GM18909 (cell line): ENCODE measurements around the gene KLK13.

ENCODE experiments used
- ATAC-seq: cut with Tn5 transposase; IDR thresholded peaks from one replicate; pipeline ENCODE4 v1.9.1; 2021; ENCODE audit warnings: mild to moderate bottlenecking; ENCODE audit not compliant: unreplicated experiment, poor library complexity

Gene KLK13

DNA sequence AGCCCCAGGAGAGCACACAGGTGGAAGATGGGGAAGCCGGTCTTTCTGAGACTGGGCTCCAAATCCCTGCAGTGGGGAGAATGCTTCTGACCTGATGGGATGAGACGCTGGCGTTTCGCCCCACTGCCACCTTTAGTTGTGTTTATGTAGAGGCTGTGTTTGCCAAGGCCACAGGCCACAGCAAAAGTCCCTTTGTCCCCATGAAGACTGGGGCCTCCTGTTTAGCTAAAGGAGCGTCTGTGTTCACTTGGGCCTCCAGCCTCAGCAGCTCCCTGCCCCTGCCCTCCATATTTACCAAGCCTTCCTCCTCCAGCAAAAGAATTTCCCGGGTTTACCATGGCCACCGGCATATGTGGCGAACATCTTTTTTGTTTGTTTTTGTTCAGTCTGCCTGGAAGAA, 28.2 kb upstream of the KLK13 start:
- no peak for ATAC-seq

DNA sequence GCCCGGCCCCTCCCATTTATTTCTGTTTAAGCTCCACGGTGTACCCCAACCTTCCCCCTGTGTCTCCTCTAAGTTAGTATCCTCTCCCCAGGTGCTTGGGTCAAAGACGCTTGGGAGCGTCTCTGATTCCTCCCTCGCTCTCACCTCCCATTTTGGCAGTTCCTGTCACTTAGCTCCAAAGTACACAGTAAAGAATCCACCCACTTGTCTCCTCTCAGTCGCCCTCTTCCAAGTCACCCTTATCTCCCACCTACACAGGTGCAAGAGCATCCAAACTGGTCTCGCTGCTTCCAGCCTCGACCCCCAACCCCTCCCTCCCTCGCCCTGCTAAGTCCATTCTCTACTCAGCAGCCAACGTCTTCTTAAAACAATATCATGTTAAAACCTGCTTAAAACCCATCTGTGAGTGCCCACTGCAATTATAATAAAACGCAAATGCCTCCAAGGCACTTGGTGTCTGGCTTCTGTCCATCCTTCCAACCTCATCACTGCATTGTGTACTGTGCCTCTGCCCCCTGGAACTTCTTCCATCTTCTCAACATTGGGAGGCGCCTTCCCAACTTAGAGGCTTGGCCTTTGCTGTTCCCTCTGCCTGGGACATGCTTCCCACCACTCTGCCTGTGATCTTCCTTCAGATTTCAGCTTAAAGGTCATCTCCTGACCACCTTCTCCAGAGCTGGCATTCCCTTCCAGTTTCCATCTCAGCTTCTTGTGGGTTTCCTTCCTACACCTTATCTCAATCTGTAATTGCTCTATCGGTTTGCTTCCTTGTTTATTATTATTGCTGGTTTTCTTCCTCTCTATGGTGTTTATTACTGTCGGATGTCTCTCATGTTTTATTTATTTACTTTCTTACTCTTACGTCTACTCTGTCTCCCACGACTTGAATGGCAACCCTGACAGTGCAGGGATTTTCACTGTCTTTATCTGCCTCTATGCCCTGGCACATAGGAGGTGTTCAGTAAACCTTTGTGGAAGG, 27.3 kb upstream of the KLK13 start:
- ATAC-seq, result no peak

DNA sequence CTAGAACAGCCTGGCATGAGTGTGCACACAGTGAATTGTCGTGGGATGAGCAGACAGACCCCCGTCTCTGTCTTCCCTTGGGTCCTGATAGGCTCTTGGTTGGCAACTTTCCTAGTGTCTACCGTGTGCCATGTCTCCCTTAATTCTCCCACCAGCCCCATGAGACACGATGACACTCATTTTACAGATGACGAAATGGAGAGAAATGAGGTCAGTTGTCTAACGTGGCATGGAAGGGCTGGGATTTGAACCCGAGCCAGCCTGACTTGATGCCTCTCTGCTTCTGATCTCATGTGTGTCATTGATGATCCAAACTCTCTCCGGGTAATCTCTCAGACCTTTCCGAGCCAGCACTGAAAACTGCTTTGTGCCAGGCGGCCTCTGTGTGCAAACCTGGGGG, 26.2 kb upstream of the KLK13 start:
- ATAC-seq, result no peak

DNA sequence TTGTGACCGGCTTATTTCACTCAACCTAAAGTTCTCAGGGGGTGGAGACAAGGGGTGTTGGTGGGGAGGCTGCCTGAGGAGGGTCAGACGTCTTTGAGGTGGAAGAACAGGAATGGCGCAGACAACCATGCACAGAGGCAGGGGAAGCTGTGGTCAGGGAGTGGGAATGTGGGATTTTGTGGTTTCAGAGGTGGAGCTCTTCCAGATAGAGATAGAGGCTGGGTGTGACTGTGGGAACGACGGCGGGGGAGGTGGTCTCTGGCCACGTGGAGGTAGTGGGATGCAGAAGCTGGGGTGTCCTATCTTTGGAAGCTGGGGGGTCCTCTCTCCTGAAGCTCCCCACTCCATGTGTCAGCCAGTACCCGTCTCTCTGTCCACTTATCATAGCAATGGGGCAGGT, 25.6 kb upstream of the KLK13 start:
- no peak for ATAC-seq

DNA sequence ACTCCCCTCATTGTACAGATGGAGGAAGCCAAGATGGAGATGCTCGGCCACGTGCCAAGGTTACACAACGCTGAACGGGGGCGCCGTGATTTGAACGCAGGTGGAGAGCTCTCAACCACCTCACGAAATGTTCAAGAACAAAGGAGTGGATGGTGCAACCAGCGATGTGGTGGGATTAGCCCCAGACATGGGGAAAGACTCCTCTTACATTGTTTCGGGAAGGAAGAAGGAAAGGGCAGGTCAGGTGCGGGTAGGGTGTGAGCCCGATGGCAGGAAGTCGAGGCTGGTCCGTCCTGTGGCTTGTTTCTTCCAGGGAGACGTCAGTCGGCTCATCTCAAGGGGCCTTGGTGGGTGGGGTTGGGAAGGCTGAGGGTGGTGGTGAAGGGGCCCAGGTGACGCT, 24.9 kb upstream of the KLK13 start:
- no peak for ATAC-seq

DNA sequence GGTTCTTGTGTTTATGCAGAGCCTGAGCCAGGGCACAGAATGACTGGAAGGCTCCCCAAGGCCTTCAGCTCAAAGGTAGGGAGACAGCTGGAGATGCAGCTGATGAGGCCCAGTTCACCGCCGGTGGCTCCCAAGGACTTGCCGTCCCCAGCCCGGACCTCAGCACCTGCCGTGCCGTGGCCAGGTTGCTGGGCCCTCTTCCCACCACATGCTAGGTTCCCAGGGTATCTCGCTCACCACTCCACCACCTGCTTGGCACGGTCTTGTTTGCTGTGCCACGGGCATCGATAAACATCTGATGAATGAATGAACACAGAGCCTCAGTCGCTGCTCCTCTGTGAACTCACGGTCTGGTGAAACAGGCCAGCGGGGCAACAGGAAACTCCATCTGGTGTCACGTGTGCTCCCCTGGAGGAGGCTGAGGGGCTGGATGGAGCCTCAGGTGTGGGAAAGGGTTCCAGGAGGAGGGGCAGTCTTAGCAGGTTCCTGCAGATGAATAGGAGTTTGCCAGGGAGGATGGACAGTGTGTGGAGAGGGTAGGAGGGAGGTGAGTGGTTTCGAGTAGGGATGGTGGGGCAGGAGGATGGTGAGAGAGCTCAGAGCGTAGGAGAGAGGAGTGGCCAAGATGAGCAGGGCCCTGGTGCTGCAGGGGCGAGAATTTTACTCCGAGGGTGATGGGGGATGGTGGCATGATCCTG, 21.4 kb upstream of the KLK13 start:
- ATAC-seq, result no peak

DNA sequence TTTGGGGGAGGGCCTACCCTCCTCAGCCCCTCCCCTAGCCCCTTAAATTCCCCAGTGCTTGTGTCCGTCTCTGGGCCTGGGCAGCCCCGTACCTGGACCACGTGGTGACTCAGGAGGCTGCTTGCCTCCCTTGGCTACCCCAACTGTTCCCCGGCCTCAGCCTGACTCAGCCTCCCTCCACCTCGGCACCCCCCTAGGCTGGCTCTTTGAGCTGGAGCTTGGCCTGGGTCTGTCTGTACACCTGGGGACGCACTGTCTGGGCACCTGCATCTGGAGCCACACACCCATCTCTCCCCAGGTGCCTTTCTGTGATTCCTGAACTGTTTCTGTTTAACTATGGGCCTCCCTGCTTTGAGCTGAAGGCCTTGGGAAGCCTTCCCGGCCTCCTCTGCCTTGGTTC, 19.6 kb upstream of the KLK13 start:
- ATAC-seq, result no peak

DNA sequence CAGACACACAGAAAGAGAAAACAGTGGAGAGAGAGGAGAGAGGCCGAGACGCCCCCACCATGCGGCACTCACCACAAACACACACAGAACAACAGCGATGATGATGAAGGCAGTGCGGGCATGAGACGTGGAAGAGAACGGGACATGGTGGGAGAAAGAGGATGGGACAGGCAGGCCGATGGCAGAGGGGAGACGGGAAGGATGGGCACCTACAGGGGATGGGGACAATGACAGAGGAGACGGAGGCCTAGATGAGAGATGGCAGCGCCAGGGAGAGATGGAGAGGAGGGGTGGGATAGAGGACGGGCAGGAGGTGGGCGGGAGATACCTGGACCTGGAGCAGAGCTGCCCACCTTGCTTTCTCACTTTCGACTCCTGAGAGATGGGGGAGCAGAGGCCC, 18.9 kb upstream of the KLK13 start:
- ATAC-seq, result no peak

DNA sequence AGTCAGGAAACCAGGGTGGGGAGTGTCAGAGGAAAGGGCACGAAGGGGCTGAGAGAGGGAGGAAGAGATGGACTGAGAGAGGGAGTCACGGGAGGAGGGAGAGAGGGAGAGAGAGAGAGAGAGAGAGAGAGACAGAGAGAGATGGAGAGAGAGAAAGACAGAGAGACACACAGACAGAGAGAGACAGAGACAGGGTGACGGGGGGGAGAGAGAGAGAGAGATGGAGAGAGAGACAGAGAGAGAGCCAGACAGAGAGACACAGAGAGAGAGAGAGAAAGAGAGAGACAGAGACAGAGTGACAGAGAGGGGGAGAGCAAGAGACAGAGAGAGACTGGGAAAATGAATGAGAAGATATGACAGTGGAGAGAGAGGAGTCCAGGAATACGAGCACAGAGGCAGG, 18.3 kb upstream of the KLK13 start:
- no peak for ATAC-seq

DNA sequence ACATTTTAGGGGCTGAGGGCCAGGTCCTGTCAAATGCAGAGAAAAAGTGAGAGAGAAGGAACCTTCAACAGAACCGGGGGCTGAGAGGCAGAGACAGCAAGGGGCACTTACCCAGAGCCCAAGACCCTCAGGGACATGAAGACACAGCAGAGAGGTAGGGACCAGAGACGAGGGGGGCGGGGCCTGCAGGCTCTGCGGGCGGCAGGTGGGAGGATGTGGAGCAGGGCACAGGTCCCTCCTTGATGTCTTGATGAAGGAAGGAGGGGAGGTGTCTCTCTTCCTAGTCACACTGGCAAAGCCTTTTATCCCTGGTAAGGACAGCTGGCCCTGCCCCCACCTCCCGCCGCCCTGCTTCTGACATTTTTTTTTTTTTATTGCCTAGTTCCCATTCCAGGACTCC, 17.7 kb upstream of the KLK13 start, which contains the start of gene KLK14:
Gene KLK14, minus strand, starts transcription at position 277 of the 400 bp plus-strand sequence. Its CDS starts 273 bp downstream, at position 4.
- ATAC-seq, result no peak

DNA sequence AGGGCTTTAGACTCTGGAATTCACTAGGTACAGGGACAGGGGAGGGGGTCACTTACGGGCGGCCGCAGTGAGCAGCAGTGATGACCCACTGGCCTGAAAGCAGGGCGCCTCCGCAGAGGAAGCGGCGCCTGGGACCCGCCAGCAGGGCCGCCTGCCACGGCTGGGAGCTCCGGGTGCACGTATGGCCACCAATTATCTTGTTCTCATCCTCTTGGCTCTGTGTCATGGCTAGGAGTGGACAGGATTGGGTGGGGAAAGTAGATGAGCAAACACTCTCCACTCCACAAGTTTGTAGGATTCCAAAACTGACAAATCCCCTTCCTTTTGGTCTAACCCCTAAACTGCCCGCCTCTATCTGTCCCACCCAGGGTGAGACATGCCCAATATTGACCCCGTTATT, 16.6 kb upstream of the KLK13 start:
- ATAC-seq, result no peak

DNA sequence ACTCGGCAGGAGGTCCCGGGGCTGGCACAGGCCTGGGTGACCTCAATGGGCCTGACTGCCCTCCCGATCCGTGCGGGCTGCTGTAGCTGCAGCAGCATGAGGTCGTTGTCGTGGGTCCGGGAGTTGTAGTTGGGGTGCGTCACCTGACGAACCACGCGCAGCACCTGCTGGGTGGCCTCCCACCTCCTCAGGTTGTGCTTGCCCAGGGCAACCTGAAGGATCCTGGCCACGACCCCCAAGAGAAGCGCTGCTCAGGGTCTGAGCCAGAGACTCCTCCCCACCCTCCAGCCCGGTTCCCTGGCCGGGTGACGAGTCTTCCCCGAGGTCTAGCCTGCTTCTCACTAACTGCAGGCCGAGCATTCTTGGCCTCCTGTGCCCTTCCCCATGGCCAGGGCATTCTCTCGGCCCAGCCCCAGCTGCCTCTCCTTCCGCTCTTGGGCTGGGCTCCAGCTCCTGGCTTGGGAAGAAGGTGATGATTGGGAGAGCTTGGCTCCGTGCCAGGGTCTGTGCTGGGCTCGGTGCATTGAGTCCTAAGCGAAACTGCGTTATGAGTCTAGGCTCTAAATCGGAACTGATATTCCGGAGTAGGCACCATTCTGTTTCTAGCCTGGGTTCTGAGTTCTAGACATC, 14.7 kb upstream of the KLK13 start:
- ATAC-seq, result no peak

DNA sequence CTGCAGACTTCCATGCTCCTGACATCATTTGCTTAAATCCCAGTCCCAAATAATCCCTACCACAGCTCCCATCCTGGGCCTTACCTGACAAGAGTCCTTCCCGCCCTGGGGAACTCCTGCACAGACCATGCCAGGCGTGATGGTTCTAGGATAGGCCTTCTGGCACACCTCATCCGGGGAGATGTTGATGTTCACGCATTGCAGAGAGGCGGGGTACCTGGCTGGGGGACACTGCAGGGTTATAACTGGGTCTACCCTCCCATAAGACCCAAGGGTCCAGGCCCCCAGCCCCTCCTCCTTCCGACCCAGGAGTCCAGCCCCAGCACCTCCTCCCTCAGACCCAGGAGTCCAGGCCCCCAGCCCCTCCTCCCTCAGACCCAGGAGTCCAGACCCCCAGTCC, 13.8 kb upstream of the KLK13 start:
- ATAC-seq, result no peak

DNA sequence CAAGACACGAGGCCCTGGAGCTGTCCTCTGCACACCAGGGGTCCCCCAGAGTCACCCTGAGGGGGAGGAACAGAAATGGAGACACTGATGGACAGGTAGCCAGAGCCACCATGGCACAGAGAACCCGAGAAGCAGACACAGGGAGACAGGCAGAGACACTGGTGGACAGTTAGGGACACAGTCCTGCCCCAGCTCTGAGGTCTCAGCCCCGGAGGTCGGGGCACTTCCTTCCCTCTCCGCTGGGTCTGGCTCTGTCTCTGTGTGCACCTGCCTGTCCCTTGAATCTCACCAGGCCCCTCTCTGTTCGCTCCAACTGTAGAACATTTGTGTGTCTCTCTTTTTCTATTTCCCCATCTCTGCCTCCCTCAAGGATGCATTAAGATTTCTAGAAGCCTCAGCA, 13.2 kb upstream of the KLK13 start:
- no peak for ATAC-seq

DNA sequence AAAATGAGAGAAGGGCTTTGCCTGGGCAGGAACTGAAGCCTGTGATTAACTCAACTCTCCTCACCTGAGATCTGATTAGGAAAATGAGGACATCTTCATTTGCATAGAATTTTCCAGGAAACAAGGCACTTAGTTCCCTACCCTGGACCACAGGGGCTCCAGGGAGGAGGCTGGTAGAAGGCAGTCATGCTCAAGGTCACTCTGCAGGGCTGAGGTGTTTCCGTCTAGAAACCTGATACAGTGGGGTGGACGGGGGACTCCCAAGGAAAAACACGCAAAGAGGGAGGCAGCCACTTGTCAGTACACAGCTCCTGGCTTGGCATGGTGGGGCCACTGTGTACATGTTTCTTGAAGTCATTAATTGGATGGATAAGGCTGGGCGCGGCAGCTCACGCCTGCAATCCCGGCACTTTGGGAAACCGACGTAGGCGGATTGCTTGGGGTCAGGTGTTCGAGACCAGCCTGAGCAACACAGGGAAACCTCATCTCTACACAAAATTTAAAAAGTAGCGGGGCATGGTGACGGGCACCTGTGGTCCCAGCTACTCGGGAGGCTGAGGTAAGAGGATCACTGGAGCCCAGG, 11.8 kb upstream of the KLK13 start:
- no peak for ATAC-seq

DNA sequence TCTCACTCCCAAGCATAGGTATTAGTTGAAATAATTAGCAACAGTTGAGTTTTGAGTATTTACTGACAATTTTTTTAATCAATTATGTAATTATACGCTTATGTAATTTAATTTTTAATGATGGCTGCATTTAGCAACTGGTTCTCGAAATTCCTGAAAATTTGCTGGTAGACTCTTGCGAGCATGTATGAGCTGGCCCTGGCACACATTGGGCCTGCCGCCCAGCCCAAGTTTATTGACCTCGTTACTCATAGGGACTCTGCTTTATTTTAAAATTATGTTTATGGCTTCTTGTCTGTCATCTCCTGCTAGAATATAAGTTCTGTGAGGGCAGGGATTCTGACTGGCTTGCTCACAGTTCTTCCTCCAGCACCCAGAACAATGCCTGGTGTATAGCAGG, 11.1 kb upstream of the KLK13 start:
- no peak for ATAC-seq

DNA sequence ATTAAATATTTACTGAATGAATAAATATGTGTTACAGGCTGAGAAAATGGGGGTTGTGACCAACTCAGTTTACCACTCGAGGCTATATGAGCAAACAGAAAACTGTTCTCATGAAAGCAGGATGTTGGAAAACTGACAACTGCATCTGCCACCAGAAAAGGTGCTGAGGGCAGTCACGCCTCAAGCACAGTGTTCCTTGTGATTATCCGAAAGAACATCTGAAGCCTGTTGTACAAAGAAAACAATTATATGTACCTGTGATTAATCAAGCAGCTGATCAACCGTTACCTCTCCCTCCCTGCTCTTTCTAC, 6.2 kb upstream of the KLK13 start:
- ATAC-seq, result no peak

DNA sequence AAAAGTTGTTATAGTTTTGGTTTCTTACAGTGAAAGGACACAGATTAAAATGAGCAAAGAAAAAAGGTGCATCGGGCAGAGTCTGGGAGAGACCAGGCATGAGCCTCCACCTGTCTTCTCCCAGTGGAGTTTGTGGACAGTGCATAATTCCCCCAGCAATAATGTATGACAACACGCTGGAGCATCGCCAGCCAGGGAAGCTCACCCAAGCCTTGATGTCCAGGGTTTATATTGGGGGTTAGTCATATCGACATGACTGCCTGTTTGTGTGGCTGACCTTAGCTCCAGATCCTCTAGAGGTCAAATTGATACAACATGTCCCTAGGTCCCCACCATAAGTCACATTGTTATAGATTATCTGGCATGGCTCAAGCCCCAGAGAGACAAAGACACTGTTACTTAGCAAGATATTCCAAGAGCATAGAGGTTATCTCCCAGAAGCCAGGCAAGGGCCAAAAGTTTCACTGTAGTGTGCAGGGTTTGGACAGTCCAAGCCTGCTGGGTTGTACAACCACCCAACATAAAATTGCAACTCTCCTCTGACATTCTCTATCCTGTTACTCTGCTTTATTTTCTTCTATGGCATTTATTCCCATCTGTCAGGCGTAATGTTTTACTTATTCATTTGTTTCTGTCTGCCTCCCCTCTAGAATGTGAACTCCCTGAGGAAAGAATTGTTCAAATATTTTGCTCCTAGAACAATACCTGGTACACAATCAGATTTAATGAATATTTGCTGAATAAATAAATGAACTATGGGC, 5.6 kb upstream of the KLK13 start:
- ATAC-seq, result no peak

DNA sequence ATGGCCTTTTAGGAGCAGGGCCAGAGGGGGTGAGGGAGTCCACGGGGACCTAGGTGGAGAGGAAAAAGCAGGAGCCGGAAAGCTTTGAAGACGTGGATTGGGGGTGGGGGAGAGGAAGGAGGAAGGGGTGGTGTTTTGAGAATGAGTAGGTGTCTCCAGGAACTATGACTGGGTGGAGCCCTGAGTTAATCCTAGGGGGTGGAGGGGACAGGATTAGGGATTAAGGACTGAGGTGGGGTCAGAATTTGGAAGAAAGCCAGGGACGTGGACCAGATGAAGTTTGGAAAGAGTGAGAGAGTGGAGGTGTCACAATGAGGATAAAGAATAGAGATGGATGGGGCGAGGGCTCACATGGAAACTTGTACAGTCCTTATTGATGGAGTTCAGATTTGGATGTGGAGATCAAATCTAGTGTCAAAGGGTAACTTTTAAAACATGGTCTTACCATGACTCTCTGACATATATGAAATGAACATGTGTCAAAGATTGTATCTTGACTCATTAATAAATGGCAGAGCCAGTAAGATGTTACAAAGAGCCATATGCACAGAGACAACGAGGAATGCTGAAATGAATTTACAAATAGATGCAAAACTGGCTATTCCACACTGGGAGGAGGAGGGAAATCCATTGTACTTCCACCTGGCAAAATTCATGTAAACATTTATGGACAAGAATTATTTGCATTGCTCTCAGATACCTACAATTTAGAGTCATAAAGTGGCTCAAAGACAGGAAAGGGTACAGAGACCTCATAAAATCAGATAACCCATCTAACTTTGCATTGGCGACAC, 1.7 kb upstream of the KLK13 start:
- ATAC-seq, result no peak
